GM12878 (cell line): ENCODE results near the gene NLE1. TPM values are rescaled to one million over a fixed set of nuclear protein-coding genes. Genes with fewer than 3 reads are reported as not detected.

Experiments
- BCL11A ChIP-seq: IDR thresholded peaks from 2 replicates; pipeline ENCODE4 v1.6.1; 2011; ENCODE audit warnings: low read depth, low read length
- BCL3 ChIP-seq: IDR thresholded peaks from 2 replicates; pipeline ENCODE4 v1.6.1; 2011; ENCODE audit warnings: borderline replicate concordance, low read depth, mild to moderate bottlenecking, moderate library complexity, low read length; ENCODE audit not compliant: insufficient read depth, poor library complexity, severe bottlenecking
- BRCA1 ChIP-seq: IDR thresholded peaks from 2 replicates; pipeline ENCODE4 v1.6.1; 2011; ENCODE audit warnings: low read depth, low read length, improper control_type of control experiment
- CBX5 ChIP-seq: sonication (generic); IDR thresholded peaks from 2 replicates; pipeline ENCODE4 v1.6.1; 2016; ENCODE audit warnings: low read depth, moderate library complexity, mild to moderate bottlenecking, inconsistent platforms
- CHD2 ChIP-seq: IDR thresholded peaks from 2 replicates; pipeline ENCODE4 v1.6.1; 2011; ENCODE audit warnings: low read depth, low read length, improper control_type of control experiment, borderline replicate concordance
- CHD4 ChIP-seq: fragments of 200-600 bp; sonication (generic); IDR thresholded peaks from 2 replicates; pipeline ENCODE4 v1.6.1; 2016; ENCODE audit warnings: mild to moderate bottlenecking
- CREB1 ChIP-seq: IDR thresholded peaks from 2 replicates; pipeline ENCODE4 v1.6.1; 2012; ENCODE audit warnings: low read depth, mild to moderate bottlenecking, inconsistent platforms
- DPF2 ChIP-seq: fragments of 450-650 bp; IDR thresholded peaks from 2 replicates; pipeline ENCODE4 v1.6.1; 2017; ENCODE audit warnings: mild to moderate bottlenecking
- EZH2 ChIP-seq: IDR thresholded peaks from 2 replicates; pipeline ENCODE4 v1.6.1; 2012; ENCODE audit warnings: low read depth, mild to moderate bottlenecking, control low read depth, inconsistent platforms, low read length, borderline replicate concordance; ENCODE audit not compliant: control insufficient read depth
- GATAD2B ChIP-seq: fragments of 450-650 bp; conservative IDR thresholded peaks from 2 replicates; pipeline ENCODE4 v1.6.1; 2017; ENCODE audit warnings: low read depth, mild to moderate bottlenecking, moderate library complexity
- HCFC1 ChIP-seq: fragments of 150-350 bp; IDR thresholded peaks from 2 replicates; pipeline ENCODE4 v1.6.1; 2014; ENCODE audit warnings: low read length
- IRF3 ChIP-seq: fragments of 450-650 bp; IDR thresholded peaks from 2 replicates; pipeline ENCODE4 v1.6.1; 2014; ENCODE audit warnings: mild to moderate bottlenecking
- JUND ChIP-seq: IDR thresholded peaks from 2 replicates; pipeline ENCODE4 v1.6.1; 2012; ENCODE audit warnings: low read depth, mild to moderate bottlenecking, low read length, improper control_type of control experiment, moderate library complexity
- MEF2A ChIP-seq: IDR thresholded peaks from 2 replicates; pipeline ENCODE4 v1.6.1; 2011; ENCODE audit warnings: low read depth, mild to moderate bottlenecking, low read length, moderate library complexity; ENCODE audit not compliant: insufficient read depth
- PAX8 ChIP-seq: fragments of 450-650 bp; IDR thresholded peaks from 2 replicates; pipeline ENCODE4 v1.6.1; 2017; ENCODE audit warnings: mild to moderate bottlenecking, moderate library complexity
- POLR2AphosphoS5 ChIP-seq: IDR thresholded peaks from 2 replicates; pipeline ENCODE4 v1.6.1; 2011; ENCODE audit warnings: mild to moderate bottlenecking, low read length, inconsistent platforms
- RB1 ChIP-seq: fragments of 450-650 bp; formaldehyde crosslinking; IDR thresholded peaks from 2 replicates; pipeline ENCODE4 v1.6.1; 2017; ENCODE audit warnings: mild to moderate bottlenecking, borderline replicate concordance
- RELA ChIP-seq: fragments of 450-650 bp; IDR thresholded peaks from 2 replicates; pipeline ENCODE4 v1.8.0; 2014; ENCODE audit warnings: borderline replicate concordance; ENCODE audit not compliant: partially characterized antibody
- RUNX3 ChIP-seq: IDR thresholded peaks from 2 replicates; pipeline ENCODE4 v1.6.1; 2012; ENCODE audit warnings: low read length, inconsistent platforms
- SIN3A ChIP-seq: IDR thresholded peaks from 2 replicates; pipeline ENCODE4 v1.6.1; 2012; ENCODE audit warnings: low read depth, low read length, improper control_type of control experiment
- SMC3 ChIP-seq: IDR thresholded peaks from 2 replicates; pipeline ENCODE4 v1.6.1; 2011; ENCODE audit warnings: low read length, improper control_type of control experiment, borderline replicate concordance
- SP1 ChIP-seq: IDR thresholded peaks from one replicate; pipeline ENCODE4 v1.6.1; 2011; ENCODE audit warnings: low read depth, low read length
- STAT1 ChIP-seq: fragments of 450-650 bp; conservative IDR thresholded peaks from 2 replicates; pipeline ENCODE4 v1.6.1; 2014; ENCODE audit warnings: antibody characterized with exemption, mild to moderate bottlenecking
- TARDBP ChIP-seq: IDR thresholded peaks from 2 replicates; pipeline ENCODE4 v1.6.1; 2016; ENCODE audit warnings: borderline replicate concordance
- TCF3 ChIP-seq: IDR thresholded peaks from 2 replicates; pipeline ENCODE4 v1.6.1; 2012; ENCODE audit warnings: low read depth, mild to moderate bottlenecking, low read length, borderline replicate concordance; ENCODE audit not compliant: insufficient read depth
- TCF7 ChIP-seq: IDR thresholded peaks from 2 replicates; pipeline ENCODE4 v1.6.1; 2014; ENCODE audit warnings: antibody characterized with exemption, borderline replicate concordance
- ZNF24 ChIP-seq: fragments of 450-650 bp; IDR thresholded peaks from 2 replicates; pipeline ENCODE4 v1.6.1; 2017; ENCODE audit warnings: antibody characterized with exemption, mild to moderate bottlenecking
- ZSCAN29 ChIP-seq: fragments of 450-650 bp; IDR thresholded peaks from 2 replicates; pipeline ENCODE4 v1.6.1; 2017; ENCODE audit warnings: mild to moderate bottlenecking, moderate library complexity
- polyA plus RNA-seq, 11 experiments: library from polyadenylated mRNA; depleted of rRNA in 4 of 11; unstranded in 6 of 11; stranded (reverse) in 5 of 11; fragments of >200 nt; fragmentation: Nextera tagmentation in 4 of 11; fragmentation: Illumina TruSeq in 1 of 11; extraction: Ambion mirVana in 4 of 11; extraction: Trizol in 1 of 11; gene quantifications; 1 replicate in 1 of 11; 2 replicates in 10 of 11; pipeline versions ENCODE4 v1.2.1 to v1.2.3, GENCODE V29; 2011 to 2016; ENCODE audit warnings: inconsistent platforms in 2 of 11, missing spikeins in 2 of 11, low read depth in 1 of 11
- total RNA-seq, 4 experiments: library from RNA; depleted of rRNA in 3 of 4; stranded (reverse); fragments of >200 nt in 3 of 4; fragmentation: Illumina TruSeq in 1 of 4; extraction: Trizol in 1 of 4; gene quantifications; 2 replicates each; pipeline versions ENCODE4 v1.2.1 to v1.2.3, GENCODE V29; 2013 to 2021
- TF ChIP-seq, protein P1 (sequence below): fragments of 450-650 bp; conservative IDR thresholded peaks from 2 replicates; pipeline ENCODE4 v1.6.1; 2017; ENCODE audit warnings: mild to moderate bottlenecking, moderate library complexity

The NLE1 gene
- total and polyA plus RNA-seq, 10 of the 15 experiments (the other 5 are each of a cell fraction or from before 2014, with no cell fraction given) = 2.4 to 33.5 (median 17.6) TPM

GRCh38 chr17:35088881-35089585 is 53.1 kb downstream of the NLE1 start (continued):
- TF ChIP-seq STAT1 (no peak), HCFC1 (no peak; the same call in 1 of the 2 replicates), GATAD2B (peak; percentile 88), CHD2 (peak; percentile 61), CBX5 (peak; percentile 57; the same call in 1 of the 2 replicates), TCF7 (no peak), BCL3 (peak; percentile 88), TARDBP (no peak), CREB1 (peak; percentile 32; the same call in 1 of the 2 replicates), ZSCAN29 (peak; percentile 64; the same call in 1 of the 2 replicates), RB1 (peak; percentile 68; the same call in 1 of the 2 replicates), RUNX3 (peak; percentile 85), IRF3 (no peak), SIN3A (peak; percentile 71; the same call in 1 of the 2 replicates), DPF2 (peak; percentile 91), POLR2AphosphoS5 (no peak; the same call in 1 of the 2 replicates), RELA (peak; percentile 96), CHD4 (no peak), BCL11A (peak; percentile 35; the same call in 1 of the 2 replicates), EZH2 (no peak), BRCA1 (no peak), MEF2A (peak; percentile 66), JUND (no peak), ZNF24 (peak; percentile 43), SMC3 (peak; percentile 83), PAX8 (no peak), SP1 (peak; percentile 26), TCF3 (peak; percentile 62; the same call in 1 of the 2 replicates)
- TF ChIP-seq, protein P1, sequence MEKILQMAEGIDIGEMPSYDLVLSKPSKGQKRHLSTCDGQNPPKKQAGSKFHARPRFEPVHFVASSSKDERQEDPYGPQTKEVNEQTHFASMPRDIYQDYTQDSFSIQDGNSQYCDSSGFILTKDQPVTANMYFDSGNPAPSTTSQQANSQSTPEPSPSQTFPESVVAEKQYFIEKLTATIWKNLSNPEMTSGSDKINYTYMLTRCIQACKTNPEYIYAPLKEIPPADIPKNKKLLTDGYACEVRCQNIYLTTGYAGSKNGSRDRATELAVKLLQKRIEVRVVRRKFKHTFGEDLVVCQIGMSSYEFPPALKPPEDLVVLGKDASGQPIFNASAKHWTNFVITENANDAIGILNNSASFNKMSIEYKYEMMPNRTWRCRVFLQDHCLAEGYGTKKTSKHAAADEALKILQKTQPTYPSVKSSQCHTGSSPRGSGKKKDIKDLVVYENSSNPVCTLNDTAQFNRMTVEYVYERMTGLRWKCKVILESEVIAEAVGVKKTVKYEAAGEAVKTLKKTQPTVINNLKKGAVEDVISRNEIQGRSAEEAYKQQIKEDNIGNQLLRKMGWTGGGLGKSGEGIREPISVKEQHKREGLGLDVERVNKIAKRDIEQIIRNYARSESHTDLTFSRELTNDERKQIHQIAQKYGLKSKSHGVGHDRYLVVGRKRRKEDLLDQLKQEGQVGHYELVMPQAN = peak; percentile 34; the same call in 1 of the 2 replicates
